ENCODE data around the gene IGFBP4.
"Not testable (repeated sequence)": the region's sequence is repeated elsewhere in the genome, so short reads cannot be mapped to it uniquely, and the experiment has no call there.

Gene IGFBP4

DNA sequence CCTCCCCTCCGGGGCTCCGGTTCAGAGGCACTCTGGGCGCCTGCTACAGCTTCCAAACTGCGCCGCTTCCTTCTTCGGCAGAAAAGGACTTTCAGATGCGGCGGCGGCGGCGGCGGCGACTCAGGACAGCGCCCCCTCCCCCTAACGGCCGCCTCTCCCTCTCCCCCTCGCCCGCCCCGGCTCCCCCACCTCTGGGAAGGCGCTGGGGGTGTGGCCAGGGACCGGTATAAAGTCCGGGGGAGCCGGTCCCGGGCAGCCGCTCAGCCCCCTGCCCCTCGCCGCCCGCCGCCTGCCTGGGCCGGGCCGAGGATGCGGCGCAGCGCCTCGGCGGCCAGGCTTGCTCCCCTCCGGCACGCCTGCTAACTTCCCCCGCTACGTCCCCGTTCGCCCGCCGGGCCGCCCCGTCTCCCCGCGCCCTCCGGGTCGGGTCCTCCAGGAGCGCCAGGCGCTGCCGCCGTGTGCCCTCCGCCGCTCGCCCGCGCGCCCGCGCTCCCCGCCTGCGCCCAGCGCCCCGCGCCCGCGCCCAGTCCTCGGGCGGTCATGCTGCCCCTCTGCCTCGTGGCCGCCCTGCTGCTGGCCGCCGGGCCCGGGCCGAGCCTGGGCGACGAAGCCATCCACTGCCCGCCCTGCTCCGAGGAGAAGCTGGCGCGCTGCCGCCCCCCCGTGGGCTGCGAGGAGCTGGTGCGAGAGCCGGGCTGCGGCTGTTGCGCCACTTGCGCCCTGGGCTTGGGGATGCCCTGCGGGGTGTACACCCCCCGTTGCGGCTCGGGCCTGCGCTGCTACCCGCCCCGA, at the start of gene IGFBP4:
Gene IGFBP4 (plus strand): TSS at position 255 of the 792 bp plus-strand sequence. CDS start 286 bp downstream, at position 541.
- CTCF ChIA-PET, result interaction anchor here (0.6 to 1.8 kb wide), 7 partner anchors 10 to 201 kb away, joined by 3 to 10 read pairs (median 4); no protein-coding TSS in a partner anchor
- peak within 1 kb of the TSS; percentile 77 for H3K27ac ChIP-seq

GRCh38 chr17:40399185-40399584, 44.1 kb upstream of the IGFBP4 start:
- peak; percentile 23 for DNase-seq (ENCODE audit: low spot score)
- TF ChIP-seq, protein P1, sequence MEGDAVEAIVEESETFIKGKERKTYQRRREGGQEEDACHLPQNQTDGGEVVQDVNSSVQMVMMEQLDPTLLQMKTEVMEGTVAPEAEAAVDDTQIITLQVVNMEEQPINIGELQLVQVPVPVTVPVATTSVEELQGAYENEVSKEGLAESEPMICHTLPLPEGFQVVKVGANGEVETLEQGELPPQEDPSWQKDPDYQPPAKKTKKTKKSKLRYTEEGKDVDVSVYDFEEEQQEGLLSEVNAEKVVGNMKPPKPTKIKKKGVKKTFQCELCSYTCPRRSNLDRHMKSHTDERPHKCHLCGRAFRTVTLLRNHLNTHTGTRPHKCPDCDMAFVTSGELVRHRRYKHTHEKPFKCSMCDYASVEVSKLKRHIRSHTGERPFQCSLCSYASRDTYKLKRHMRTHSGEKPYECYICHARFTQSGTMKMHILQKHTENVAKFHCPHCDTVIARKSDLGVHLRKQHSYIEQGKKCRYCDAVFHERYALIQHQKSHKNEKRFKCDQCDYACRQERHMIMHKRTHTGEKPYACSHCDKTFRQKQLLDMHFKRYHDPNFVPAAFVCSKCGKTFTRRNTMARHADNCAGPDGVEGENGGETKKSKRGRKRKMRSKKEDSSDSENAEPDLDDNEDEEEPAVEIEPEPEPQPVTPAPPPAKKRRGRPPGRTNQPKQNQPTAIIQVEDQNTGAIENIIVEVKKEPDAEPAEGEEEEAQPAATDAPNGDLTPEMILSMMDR (conservative IDR thresholded peaks at IDR 0.05; ENCODE audit: low read depth), result peak; percentile 68
- no peak overlapping the region for H3K27ac ChIP-seq
- POLR2A ChIA-PET (ENCODE audit: low non-redundant PET), result no interaction called here
- CTCF ChIA-PET, result interaction anchor here (0.6 to 0.7 kb wide), 4 partner anchors 8 to 131 kb away, joined by 3 to 8 read pairs (median 4); no protein-coding TSS in a partner anchor

More for the DNA sequence above, at the start of gene IGFBP4:
- DNase-seq (ENCODE audit: low spot score), result peak; percentile 63
- POLR2A ChIA-PET (ENCODE audit: low non-redundant PET), result interaction anchor here (0.7 to 1.0 kb wide), 2 partner anchors 17 to 90 kb away, joined by 3 read pairs; no protein-coding TSS in a partner anchor
- TF ChIP-seq, protein P1 (conservative IDR thresholded peaks at IDR 0.05; ENCODE audit: low read depth), result peak; percentile 80

DNA sequence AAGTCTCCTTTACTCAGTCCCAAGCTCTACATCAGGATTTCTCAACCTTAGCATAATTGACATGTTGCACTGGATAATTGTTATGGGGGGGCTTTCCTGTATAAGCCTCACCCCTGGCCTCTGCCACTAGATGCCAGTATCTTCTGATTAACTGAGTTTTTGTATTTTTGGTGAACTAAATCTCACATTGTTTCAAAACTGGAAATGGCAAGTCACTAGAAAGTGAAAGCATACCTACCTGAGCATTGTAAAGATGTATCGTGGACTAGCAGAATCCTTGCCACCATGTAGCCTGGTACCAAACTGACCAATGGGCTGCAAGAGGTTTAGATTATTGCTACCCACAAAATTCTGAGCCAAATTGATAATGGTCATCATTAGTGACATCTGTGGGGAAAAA, 40.6 kb upstream of the IGFBP4 start:
- DNase-seq (ENCODE audit: low spot score), result no peak
- no peak overlapping the region for H3K27ac ChIP-seq
- ChIA-PET CTCF (no interaction called here), POLR2A (ENCODE audit: low non-redundant PET) (no interaction called here)
- TF ChIP-seq, protein P1 (conservative IDR thresholded peaks at IDR 0.05; ENCODE audit: low read depth), result no peak

DNA sequence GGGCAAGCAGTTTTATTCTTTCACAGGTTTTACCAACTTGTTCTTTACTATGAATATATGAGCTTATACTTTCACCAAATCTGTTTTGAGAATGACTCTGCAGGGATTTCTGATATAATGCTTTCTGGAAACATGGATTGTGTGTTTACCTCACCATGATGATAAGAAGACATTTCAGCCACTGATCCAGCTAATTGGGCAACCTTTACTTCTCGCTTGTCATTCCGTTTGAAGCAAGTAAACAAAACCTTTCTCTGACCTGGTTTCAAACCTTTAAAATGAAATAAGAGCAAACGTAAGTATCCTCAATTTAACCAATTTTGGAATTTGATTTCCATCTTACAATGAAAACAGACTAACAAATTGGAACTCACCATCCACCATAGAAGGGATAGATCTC, 39.2 kb upstream of the IGFBP4 start:
- no peak overlapping the region for H3K27ac ChIP-seq
- DNase-seq (ENCODE audit: low spot score), result no peak
- CTCF ChIA-PET, result no interaction called here
- TF ChIP-seq, protein P1 (conservative IDR thresholded peaks at IDR 0.05; ENCODE audit: low read depth), result no peak
- POLR2A ChIA-PET (ENCODE audit: low non-redundant PET), result no interaction called here

- H3K27ac ChIP-seq, result no peak overlapping the region
- ChIA-PET POLR2A (ENCODE audit: low non-redundant PET) (no interaction called here), CTCF (interaction anchor here (0.6 kb wide), 2 partner anchors 8 to 53 kb away, joined by 3 to 4 read pairs; no protein-coding TSS in a partner anchor)
- TF ChIP-seq, protein P1 (conservative IDR thresholded peaks at IDR 0.05; ENCODE audit: low read depth), result no peak
- no peak for DNase-seq (ENCODE audit: low spot score)
Measured at GRCh38 chr17:40407460-40407859, 35.8 kb upstream of the IGFBP4 start.

GRCh38 chr17:40409540-40409939, 33.7 kb upstream of the IGFBP4 start:
- POLR2A ChIA-PET (ENCODE audit: low non-redundant PET); DNase-seq (ENCODE audit: low spot score): not testable (repeated sequence)
- CTCF ChIA-PET, result interaction anchor here (0.6 to 1.0 kb wide), 2 partner anchors 66 to 173 kb away, joined by 3 to 6 read pairs; no protein-coding TSS in a partner anchor
- H3K27ac ChIP-seq, result peak overlapping the region; percentile 35

DNA sequence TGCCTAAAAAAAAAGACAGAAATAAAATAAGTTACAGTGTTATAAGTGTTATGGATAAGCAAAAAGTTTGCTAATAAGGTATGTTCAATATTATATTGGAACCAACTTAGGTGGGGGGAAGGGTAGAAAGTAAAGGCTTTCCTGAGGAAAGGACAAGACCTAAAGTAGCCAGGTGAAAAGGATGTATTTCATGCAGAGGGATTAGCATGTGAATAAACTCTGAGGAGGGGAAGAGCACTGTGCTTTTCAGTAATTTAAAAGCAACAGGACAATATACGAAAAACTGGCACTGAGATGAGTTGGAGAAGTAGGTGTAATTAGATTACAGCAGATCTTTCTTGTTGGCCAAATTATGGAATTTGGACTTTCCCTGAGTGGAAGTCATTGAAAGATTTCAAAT, 33.2 kb upstream of the IGFBP4 start:
- ChIA-PET CTCF (interaction anchor here (0.6 to 1.1 kb wide), 3 partner anchors 12 to 66 kb away, joined by 3 read pairs; no protein-coding TSS in a partner anchor), POLR2A (ENCODE audit: low non-redundant PET) (no interaction called here)
- TF ChIP-seq, protein P1 (conservative IDR thresholded peaks at IDR 0.05; ENCODE audit: low read depth), result no peak
- H3K27ac ChIP-seq, result peak overlapping the region; percentile 35
- DNase-seq (ENCODE audit: low spot score), result no peak
